ENCODE results near the gene POGZ. TPM values are rescaled to one million over a fixed set of nuclear protein-coding genes. Genes with fewer than 3 reads are reported as not detected.

POGZ gene
- polyA plus RNA-seq, 3 donors = 10.8 to 17.6 (median 16.8) TPM

DNA sequence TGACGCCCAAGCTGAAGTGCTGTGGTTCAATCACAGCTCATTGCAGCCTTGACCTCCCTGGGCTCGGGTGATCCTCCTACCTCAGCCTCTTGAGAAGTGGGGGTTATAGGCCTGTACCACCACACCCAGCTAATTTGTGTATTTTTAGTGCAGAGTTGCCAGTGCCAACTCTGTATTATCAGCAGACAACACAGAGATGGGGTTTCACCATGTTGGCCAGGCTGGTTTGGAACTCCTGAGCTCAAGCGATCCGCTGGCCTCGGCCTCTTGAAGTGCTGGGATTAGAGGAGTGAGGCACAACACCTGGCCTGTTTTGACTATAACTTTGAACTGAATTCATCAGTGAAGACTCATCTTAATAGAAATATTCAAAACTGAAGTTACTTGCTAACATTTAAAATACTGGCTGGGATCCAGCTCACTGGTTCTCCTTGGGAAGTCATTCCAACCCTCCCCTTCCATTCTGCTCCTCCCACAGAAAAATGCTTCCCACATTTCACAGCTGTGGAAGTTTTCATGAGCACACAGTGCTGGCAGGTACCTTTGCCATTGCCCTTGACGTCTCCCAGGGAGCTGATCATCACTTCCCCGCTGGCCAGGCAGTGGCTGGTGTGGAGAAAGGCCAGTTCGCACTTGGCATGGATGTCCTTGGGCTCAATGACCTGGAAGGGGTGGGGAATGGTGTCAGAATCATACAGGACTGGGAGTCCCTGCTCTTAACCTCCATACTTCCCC lies 91.5 kb downstream of the POGZ start:
- WGBS, 3 donors = 67 to 75% (median 72%) methylated on average over 8 of the region's 8 CpGs
- no peak overlapping the region for H3K27ac ChIP-seq (ENCODE audit: low read depth, low read length)

DNA sequence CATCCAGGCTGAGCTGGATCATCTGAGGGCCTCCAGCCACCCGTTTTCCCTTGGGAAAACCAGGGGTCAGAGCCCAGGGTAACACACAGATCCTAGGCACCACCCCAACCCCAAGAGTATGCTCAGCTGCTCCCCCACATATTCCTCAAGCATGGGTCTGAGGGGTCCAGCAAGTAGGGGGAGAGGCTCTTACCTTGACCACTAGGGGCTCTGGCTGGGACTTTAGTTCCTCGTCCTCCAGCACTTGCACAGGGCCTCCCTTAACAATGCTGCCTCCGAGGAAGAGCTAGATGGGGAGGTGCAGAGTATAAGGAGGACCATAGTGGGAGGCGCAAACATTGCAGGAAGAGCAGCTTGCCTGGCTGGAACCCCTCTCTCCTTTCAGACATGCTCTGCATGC lies 94.3 kb downstream of the POGZ start:
- WGBS, 3 donors = 93 to 95% (median 93%) methylated on average over 4 of the region's 4 CpGs
- no peak overlapping the region for H3K27ac ChIP-seq (ENCODE audit: low read depth, low read length)

DNA sequence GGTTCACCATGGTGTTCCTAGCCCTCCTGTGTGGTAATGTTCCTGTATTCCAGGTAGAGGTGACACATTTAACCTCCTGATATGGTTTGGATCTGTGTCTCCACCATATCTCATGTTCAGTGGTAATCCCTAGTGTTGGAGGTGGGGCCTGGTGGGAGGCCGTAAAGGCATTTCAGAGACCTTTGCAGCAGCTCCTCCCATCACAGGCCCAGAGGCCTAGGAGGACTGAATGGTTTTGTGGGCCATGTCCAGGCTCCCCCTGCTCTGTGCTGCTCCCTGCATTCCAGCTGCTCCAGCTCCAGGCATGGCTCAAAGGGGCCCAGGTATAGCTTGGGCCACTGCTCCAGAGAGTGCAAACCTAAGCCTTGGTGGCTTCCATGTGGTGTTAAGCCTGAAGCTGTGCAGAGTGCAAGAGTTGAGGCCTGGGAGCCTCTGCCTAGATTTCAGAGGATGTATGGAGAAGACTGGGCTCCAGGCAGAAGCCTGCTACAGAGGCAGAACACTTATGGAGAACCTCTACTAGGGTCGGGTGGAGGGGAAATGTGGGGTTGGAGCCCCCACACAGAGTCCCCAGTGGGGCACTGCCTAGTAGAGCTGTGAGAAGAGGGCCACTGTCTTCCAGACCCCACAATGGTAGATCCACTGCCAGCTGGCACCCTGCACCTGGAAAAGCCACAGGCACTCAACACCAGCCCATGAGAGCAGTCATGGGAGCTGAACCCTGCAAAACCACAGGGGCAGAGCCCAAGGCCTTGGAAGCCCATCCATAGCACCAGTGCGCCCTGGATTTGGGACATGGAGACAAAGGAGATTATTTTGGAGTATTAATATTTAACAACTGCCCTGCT lies 96.8 kb downstream of the POGZ start:
- H3K27ac ChIP-seq (ENCODE audit: low read depth, low read length) = no peak overlapping the region
- 96 to 98% (median 96%) methylated on average over 3 of the region's 3 CpGs for WGBS, 3 donors

DNA sequence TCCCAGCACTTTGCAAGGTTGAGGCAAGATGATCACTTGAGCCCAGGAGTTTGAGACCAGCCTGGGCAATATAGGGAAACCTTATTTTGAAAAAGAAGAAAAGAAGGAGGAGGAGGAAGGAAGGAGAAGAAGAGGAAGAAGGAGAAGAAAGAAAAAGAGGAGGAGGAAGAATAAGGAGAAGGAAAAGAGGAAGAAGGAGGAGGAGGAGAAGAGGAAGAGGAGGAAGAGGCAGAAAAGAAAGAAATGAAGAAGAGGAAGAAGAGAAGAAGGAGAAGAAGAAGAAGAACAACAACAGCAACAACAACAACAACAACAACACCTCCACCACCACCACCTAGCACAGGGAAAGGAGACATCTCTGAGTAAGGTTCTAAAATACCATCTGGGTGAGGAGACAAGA lies 97.4 kb downstream of the POGZ start:
- H3K27ac ChIP-seq (ENCODE audit: low read depth, low read length) = no peak overlapping the region

DNA sequence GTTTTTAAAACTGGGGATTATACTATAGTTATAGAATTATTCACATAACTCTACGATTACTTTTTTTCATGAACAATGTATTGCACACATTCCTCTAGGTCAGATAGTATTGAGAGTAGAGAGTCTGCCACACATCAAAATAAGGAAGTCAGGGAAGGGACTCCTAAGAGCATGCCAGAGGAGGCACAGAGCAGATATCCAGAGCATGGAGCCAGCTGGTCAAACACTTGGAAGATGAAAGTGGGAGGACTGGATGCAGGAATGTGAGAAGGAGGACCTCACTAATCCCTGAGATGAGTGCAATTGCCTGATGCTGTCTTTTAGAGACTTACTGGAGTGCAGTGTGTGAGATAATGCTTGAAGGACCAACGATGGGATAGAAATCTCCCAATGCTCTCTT lies 102.6 kb downstream of the POGZ start:
- H3K27ac ChIP-seq (ENCODE audit: low read depth, low read length) = no peak overlapping the region
- WGBS, 3 donors = 44 to 56% (median 56%) methylated on average over 2 of the region's 2 CpGs

Other genes starting within 250 kb of the POGZ start
- 100 to 1,000 TPM; 115 to 142 (median 130) TPM for gene PSMD4, start 204.8 kb downstream of the POGZ start, polyA plus RNA-seq
- 1 to 10 TPM; 4.9 to 10.0 (median 7.5) TPM for gene ZNF687, start 177.2 kb downstream of the POGZ start, polyA plus RNA-seq
- 10 to 100 TPM; 24.5 to 55.2 (median 46.7) TPM for gene PI4KB, start 132.1 kb downstream of the POGZ start, polyA plus RNA-seq
- 10 to 100 TPM in 2 of 3 donors, 1 to 10 TPM in 1; 5.7 to 20.2 (median 16.9) TPM for gene RFX5, start 112.2 kb downstream of the POGZ start, polyA plus RNA-seq
- 100 to 1,000 TPM in 2 of 3 donors, 10 to 100 TPM in 1; 36.3 to 141 (median 141) TPM for gene SELENBP1, start 86.8 kb downstream of the POGZ start, polyA plus RNA-seq
- 100 to 1,000 TPM; 145 to 348 (median 335) TPM for gene PSMB4, start 59.9 kb downstream of the POGZ start, polyA plus RNA-seq
- gene CGN, start 51.9 kb upstream of the POGZ start, polyA plus RNA-seq = 10 to 100 TPM in 1 of 3 donors, 1 to 10 TPM in 2; 2.0 to 28.7 (median 2.1) TPM
- gene TUFT1, start 80.8 kb upstream of the POGZ start, polyA plus RNA-seq = 10 to 100 TPM in 1 of 3 donors, 1 to 10 TPM in 2; 4.2 to 13.3 (median 4.2) TPM
- 10 to 100 TPM in 1 of 3 donors, 1 to 10 TPM in 2; 3.5 to 19.5 (median 4.7) TPM for gene SNX27, start 152.6 kb upstream of the POGZ start, polyA plus RNA-seq